Stimulated activated CD4-positive, alpha-beta T cell treated with anti-CD3 and anti-CD28 coated beads, TNF-alpha, amount 100 ng/mL, for 4 hours (primary cell): ENCODE measurements around the gene APC.

Experiments used
- DNase-seq, 3 experiments: peaks; one replicate each; pipeline ENCODE4 v3.0.0-alpha.2; 2020; ENCODE audit warnings: low read depth in 3 of 3

APC gene

DNA sequence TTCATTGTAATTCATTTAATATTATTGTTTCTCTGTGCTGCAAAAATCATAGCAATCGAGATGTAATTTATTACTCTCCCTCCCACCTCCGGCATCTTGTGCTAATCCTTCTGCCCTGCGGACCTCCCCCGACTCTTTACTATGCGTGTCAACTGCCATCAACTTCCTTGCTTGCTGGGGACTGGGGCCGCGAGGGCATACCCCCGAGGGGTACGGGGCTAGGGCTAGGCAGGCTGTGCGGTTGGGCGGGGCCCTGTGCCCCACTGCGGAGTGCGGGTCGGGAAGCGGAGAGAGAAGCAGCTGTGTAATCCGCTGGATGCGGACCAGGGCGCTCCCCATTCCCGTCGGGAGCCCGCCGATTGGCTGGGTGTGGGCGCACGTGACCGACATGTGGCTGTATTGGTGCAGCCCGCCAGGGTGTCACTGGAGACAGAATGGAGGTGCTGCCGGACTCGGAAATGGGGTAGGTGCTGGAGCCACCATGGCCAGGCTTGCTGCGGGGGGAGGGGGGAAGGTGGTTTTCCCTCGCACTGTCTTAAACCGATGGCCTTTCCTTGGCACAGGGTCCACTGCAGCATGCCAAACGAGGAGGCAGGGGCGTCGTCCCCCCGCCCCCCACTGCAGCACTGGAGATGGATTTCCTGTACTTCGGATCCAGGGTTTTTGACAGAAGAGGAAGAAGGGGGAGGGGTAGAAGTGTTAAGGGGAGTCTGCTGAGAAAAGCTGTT is at the start of gene APC:
TSS of gene APC (plus strand) at position 423 of the 728 bp plus-strand sequence. CDS start 17,006 bp downstream, outside the sequence.
- peak; percentile 41 to 59 (median 58) for DNase-seq

DNA sequence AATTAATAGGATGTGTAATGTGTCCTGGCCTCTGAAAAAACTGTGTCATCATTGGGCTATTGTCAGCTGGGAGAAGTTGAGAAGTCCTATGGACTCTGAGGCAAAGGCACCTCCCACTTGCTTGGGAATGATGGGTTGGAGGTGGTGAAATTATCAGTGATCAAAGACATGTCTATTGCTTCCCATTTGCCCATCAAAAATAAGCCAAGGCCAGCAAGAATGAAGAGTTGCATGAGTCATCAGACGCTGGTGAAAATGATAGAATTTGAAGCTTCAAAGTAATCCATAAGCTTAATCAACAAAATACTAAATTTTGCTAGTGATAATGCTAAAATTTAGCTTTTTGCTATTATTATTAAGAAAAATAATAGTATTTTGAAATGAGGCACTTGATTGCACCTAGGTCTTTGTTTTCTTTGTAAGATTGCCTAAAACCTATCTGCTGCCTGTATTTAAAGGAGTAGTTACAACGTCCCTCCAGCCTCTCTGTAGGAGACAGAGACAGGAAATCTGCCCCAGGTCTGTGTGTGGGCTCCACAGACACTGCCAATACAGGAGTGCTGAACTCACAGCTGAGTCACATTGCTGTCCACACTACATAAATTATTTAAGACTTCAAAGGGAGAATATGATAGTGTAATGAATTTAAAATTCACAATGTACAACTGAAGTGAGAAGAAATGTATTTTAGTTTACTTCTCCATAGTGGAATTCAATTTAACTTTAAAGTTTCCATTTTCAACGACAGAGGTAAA is 48.4 kb upstream of the APC start:
- DNase-seq, result no peak

DNA sequence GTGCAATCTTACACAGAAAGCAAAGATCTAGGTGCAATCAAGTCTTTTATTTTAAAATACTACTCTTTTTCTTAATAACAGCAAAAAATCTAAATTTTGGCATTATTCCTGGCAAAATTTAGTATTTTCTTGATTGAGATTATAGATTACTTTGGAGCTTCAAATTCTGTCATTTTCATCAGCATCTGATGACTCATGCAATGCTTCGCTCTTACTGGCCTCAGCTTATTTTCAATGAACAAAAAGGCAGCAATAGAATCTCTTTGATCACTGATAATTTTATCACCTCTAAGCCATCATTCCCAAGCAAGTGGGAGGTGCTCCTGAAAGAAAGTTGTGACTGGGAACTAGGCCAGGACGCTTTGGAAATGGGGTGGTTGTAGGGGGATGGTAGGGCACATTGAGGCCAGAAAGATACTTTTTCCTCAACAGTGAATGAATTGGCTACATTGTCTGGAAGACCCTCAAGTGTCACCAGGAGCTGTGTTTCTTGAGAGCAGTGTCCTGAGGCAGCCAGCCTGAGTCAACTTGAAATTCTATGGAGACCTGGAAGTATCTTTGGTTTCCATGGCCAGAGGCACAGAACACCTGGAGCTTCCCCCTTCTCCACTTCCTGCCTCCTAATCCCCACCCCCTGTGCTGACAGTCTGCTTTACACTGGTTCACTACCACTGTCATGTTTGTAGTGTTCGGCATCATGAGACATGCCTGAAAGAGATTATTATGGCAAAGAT is 46.9 kb upstream of the APC start:
- DNase-seq, result no peak

DNA sequence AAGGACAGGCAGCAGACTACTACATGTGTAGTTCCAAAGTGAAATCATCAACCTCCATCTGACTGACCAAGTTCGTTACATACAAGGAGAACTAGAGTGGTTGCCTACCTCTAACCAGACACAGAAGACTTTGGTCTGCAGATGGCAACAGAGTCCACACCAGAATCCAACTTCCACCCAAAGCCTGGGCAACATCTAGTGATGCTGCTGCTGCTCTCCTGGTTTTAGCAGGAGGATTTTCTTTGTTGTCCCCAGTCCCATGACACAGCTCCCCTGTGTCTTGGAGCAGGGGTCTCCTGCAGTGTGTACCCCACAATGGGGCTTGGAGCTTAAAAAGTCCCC is 46.4 kb upstream of the APC start:
- no peak for DNase-seq

DNA sequence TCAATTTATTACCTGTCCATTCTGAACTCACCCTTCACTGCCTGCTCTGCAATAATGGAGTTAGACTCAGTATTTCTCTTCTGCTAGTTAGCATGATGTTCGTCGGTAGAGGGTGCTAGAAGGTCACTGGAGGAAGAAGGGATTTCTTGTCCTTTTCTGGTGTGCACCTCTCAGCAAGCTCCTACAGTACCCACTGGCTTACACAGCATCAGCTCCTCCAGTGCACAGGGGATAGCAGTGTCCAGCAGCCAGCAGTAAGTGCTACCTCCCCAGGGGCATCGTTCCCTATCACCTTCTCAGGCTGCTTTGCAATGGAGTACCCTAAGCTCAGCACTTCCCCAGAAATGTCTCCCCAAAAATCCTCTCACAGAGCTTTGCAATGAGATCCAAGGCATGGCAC is 45.9 kb upstream of the APC start:
- DNase-seq, result no peak

DNA sequence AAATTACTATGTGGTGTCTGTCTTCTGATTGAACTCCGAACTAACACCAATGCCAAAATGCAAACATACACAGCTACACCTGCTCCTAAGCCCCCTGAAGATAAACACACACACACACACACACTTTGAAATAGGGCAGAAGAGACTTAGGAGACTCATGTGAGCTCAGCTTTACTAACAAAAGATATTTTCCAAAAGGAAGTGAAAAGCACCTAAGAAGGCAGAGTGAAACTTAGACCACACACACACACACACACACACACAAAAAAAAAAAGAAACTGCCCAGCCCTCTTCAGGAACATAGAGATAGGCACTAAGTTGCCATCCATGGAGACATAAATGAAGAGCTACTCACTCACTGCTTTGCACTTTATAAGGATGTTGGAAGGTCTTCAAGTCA is 45.2 kb upstream of the APC start:
- no peak for DNase-seq

DNA sequence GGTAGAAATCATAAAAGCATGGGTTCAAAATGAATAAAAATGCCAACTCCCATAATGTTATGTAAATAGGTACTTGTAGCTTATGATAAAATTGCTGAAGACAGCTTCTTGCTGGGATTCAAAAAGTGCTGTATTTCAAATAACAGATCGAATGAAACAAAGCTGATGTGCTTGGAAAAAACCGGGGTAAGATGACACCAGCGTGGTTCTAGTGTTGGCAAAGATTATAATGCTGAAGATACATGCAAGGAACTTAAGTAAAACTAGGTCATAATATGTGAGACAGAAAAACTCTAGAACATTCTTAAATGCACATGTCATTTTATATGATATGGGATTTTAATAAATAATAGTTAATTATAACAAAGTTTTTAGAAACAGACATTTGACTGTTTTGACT is 44.4 kb upstream of the APC start:
- no peak for DNase-seq

DNA sequence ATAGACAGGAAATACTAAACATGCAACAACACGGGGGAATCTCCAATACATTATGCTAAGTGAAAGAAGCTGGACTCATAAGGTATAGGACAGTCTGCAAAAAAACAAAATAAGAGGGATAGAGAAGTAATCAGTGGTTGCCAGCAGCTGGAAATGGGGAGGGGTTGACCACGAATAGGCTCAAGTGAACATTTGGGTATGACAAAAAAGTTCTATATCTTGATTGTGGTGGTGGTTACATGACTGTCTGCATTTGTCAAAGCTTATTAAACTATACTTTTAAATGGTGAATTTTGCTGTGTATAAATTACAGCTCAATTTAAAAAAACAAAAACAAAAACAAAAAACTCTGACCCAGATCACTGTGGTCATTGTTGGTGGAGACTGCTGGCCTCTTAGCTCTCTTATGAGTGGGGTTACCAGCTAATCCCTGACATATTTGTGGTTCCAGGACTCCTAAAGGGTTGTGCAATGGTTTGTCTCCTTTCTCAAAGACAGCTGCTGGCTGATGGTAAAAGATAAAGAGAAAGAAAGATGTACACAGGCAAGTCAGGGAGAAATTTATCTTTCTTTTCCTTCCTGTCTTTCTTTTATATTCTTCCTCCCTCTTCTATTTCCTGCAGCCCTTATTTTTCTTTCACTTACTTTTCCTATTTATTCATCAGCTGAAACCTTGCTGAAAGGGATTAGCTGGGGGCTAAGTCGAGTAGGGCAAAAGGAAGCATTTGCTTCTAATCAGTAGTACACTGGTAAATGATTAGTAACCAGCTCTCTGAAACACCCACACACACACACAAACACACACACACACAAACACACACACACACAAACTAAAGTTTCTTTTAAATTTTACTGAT is 42.6 kb upstream of the APC start:
- no peak for DNase-seq

DNA sequence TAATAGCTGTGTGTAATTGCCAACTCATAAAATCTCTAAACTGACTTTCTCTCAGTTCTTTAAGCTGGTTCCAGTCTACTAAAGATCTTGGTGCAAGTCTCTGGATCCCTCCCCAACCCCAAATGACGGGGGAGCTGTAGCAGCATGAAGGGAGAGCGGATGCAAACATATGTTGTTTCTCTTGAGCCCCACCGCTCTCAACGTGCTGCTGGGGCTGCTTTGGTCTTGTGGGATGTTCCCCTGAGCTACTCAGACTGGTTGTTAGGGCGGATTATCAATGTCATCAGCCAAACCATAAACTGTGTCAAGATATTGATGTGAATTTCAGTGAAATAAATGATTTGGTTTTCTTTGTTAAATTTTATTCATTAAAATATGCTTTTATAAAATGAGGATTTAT is 40.9 kb upstream of the APC start:
- no peak for DNase-seq

DNA sequence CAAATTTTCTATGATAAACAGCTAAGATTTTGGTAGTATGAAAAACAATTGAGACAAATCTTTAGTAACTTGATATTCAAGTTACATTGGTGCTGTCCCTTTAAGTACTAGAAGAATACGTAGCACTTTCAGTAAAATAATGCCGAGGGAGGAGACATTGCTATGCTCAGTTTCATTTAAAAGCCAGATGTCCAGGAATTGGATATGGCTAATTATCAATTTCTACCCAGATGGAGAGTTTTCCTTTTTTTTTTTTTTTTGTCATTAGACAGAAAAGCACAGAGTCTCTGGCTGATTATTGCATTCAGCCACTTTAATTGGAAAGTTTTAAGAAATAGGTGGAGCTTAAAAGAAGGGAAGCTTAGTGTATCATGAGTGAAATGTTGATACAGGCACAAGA is 40.4 kb upstream of the APC start:
- DNase-seq, result no peak

DNA sequence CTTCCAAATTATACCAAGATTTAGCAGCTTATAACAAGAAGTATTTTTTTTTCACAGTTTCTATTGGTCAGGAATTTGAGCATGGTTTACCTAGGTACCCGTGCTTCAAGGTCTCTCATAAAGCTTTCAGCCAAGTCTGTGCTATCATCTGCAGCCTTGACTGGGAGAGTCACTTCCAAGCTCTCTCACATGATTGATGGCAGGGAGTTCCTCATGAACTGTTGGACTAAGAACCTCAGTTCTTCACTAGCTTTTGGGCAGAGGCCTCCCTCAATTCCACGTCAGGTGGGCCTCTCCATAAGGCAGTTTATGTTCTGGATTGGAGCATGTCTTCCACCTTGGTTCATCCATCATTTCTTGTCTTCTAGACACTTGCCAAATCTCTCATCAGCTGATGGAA is 39.9 kb upstream of the APC start:
- DNase-seq, result no peak

DNA sequence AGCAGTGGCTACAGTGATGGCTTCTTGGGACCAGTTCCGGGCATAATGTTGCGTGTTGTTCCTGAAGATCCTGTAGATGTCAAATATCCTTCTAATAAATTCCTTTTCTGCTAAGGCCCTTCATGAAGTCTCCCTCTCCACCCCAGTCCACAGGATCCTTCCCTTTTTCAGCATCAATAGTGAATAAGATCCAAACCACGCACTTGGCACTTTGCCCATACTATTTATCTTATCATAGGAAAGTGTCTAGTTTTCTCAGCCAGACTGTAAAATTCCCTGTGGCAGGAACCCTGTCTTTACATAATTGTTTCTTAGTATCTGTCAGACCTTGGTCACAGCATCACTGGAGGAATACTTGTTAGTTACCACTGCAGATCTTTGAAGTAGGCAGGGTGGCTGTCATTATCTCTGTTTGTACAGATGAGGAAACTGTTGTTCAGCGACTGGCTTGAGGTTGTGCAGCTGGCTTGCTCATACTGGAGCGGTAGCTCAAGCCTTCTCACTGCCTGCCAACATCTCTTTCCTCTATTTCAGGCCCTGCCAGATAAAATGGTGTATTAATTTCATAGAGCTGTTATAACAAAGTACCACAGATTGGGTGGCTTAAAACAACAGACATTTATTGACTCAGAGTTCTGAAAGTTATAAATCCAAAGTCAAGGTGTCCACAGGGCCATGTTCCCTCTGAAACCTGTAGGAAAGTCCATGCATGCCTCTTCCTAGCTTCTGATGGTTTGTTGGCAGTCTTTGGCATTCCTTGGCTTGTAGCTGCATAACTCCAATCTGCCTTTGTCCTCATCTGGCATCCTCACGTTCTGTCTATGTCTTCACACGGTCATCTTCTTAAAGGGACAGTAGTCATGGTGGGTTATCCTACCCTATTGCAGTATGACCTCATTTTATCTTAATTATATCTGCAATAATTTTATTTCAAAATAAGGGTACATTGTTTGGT is 33.5 kb upstream of the APC start:
- DNase-seq, result no peak

DNA sequence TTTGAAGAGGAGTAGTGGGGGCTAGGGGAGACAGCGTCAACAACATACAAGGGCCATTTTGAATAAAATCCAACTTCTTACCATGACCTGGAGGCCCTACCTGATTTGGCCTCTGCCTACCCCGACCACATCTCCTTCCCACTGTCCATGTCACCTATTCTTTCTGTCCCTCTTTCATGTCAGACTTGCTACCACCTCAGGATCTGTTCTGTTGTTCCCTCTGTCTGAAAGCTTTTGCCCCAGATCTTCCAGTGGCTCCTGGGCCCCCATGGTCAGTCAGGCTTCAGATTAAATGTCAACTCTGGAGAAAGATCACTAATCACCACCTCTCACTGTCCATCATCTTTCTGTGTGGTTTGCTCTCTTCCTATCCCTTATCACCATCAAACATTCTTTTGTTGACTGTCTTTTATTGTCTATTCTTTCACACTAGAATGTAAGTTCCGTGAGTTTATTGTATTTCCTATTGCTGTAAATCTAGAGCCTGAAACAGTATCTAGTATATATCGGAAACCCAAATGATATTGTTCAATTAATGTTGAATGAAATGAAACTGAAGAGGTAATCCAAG is 31.2 kb upstream of the APC start:
- DNase-seq, result no peak

DNA sequence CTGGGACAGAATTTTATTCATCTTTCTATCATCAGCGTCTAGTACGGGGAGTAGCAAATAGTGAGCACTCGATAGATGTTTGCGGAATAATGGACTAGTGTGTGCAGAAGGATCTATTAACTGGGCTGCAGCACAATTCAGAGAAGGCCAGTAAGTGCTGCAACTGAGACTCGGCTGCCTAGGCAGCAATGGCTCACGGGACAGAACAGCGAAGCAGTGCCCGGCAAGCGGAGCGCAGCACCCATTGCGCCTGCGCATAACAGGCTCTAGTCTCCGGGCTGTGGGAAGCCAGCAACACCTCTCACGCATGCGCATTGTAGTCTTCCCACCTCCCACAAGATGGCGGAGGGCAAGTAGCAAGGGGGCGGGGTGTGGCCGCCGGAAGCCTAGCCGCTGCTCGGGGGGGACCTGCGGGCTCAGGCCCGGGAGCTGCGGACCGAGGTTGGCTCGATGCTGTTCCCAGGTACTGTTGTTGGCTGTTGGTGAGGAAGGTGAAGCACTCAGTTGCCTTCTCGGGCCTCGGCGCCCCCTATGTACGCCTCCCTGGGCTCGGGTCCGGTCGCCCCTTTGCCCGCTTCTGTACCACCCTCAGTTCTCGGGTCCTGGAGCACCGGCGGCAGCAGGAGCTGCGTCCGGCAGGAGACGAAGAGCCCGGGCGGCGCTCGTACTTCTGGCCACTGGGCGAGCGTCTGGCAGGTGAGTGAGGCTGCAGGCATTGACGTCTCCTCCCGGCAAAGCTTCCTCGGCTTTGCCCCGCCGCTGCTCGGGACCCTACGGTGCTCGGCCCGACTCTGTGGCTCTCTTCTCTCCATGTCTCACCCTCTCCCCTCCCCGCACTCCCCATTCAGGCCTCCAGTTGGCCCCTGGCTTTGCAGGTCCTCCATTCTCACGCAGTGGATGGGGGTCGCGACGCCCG is 30.2 kb upstream of the APC start:
- DNase-seq, result peak; percentile 73 to 96 (median 91)

DNA sequence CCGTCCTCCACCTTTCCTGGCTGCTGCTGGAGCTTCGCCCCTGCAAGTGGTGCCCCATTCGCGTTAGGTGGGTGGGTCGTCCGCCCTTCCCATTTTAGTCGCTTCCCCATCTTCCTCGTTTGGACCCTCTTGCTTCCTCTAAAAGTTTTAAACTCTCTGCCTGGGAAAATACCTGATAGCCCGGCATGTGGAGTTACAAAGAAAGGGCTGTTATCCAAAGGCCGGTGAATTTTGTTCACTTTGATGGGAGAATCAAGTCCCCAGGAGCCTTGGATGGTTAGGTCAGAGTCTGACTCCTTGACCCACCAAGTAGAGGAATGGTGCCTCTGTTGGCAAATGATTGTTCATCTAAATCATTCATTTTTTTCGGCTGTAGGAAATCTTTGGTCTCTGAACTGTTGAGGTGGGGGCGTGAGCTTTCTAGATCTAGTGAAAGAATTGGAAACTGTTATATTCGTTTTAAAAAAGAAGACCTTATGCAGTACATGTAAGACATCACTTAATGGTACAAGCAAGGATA is 29.5 kb upstream of the APC start:
- DNase-seq, result no peak

DNA sequence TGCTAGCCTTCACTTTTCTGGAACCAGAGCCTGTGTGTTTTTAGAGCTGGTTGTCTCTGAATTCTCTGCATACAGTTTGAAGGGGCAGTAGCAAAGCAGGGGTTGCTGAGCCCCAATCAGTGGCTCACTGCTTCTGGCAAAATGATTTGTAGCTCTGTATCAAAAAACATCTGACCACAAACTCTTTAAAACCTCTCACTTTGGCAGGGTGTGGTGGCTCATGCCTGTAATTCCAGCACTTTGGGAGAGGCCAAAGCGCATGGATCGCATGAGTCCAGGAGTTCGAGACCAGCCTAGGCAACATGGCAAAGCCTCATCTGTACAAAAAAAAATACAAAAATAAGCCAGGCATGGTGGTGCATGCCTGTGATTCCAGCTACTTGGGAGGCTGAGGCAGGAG is 28.3 kb upstream of the APC start:
- no peak for DNase-seq

DNA sequence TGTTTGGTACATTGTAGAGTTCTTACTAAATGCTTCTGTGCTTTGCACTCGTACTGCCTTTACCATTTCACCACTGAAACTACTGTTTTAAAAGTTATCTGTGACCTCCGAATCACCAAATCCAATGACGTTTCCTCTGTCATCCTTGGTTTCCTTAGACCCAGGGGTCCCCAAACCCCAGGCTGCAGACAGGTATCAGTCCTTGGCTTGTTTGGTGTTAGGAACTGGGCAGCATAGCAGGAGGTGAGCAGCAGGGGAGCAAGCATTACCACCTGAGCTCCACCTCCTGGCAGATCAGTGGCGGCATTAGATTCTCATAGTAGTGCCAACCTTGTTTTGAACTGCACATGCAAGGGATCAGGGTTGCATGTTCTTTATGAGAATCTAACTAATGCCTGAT is 26.8 kb upstream of the APC start:
- no peak for DNase-seq

DNA sequence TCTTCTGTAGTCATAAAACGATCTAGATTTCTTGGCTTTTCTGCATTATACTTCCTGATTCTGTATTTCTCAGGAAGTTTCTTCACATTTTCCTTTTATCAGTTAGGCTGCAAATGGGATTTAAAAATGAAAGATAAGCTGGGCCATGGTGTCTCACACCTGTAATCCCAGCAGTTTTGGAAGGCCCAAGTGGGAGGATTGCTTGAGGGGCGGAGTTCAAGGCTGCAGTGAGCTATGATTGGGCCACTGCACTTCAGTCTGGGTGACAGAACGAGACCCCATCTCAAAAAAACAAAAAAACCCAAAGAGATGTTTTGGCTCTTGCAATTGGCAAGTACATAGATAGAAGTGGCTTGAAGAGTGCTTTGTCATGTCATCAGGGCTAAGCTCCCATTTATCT is 26.2 kb upstream of the APC start:
- DNase-seq, result no peak

DNA sequence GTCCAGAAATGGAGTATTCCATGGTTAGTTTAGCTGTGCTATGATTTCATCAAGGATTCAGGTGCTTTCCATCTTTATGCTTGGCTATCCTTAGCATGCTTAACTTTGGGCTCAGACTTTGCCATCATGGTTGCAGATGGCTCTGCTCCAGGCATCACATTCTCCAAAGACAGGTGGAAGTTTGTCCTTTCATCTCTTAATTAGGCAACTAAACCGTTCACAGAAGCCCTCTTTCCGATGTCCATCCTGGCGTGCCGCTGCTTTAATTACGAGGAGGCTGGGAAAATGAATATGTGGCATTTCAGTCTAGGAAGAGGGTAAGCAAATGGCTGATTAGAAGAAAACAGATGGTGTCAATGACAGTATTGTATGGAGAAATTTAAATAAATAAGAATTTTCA is 24.5 kb upstream of the APC start:
- DNase-seq, result no peak
